Astrocyte of the cerebellum (primary cell): ENCODE results near the gene BFSP1.

Experiments
- DNase-seq: peaks from one replicate; pipeline ENCODE4 v3.0.0-alpha.2; 2011; ENCODE audit warnings: low read depth
- H3K4me3 ChIP-seq: 2 replicates; pipeline ENCODE4 v1.5.1; 2011; ENCODE audit warnings: mild to moderate bottlenecking, low read depth, low read length, moderate library complexity
- in situ Hi-C: cut with HindIII; loops from 2 replicates; pipeline ENCODE4 v1.10.0; 2017; ENCODE audit warnings: low sequenced_read_pairs
- TF ChIP-seq, protein P1 (sequence below): IDR thresholded peaks from 2 replicates; pipeline ENCODE4 v1.5.1; 2012; ENCODE audit warnings: low read length, low read depth, moderate library complexity, mild to moderate bottlenecking; ENCODE audit errors: missing control alignments

The BFSP1 gene

GRCh38 chr20:17525132-17525531 is 6.0 kb downstream of the BFSP1 start:
- TF ChIP-seq, protein P1, sequence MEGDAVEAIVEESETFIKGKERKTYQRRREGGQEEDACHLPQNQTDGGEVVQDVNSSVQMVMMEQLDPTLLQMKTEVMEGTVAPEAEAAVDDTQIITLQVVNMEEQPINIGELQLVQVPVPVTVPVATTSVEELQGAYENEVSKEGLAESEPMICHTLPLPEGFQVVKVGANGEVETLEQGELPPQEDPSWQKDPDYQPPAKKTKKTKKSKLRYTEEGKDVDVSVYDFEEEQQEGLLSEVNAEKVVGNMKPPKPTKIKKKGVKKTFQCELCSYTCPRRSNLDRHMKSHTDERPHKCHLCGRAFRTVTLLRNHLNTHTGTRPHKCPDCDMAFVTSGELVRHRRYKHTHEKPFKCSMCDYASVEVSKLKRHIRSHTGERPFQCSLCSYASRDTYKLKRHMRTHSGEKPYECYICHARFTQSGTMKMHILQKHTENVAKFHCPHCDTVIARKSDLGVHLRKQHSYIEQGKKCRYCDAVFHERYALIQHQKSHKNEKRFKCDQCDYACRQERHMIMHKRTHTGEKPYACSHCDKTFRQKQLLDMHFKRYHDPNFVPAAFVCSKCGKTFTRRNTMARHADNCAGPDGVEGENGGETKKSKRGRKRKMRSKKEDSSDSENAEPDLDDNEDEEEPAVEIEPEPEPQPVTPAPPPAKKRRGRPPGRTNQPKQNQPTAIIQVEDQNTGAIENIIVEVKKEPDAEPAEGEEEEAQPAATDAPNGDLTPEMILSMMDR: no peak
- in situ Hi-C loops: no loop called here
- DNase-seq: no peak
- no peak overlapping the region for H3K4me3 ChIP-seq

DNA sequence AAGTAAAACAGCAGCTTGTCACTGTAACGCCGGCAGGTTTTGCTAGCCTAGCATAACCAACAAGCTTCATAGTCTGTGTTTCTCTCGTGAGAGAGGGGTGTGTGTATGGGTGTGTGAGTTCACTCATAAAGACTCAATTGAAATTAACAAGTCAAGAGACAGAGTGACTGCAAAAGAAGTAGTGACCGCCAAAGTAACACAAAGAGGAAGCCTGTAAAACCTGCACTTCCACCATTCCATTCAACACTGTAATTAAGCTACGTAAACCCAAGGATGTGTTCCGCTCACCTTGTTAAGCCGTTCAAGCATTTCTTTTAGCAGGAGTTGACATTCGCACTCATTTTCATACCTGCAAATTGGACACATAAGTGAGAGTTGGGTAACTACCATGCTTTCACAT is 6.6 kb downstream of the BFSP1 start:
- TF ChIP-seq, protein P1: no peak
- no peak overlapping the region for H3K4me3 ChIP-seq
- DNase-seq: no peak
- in situ Hi-C loops: no loop called here

DNA sequence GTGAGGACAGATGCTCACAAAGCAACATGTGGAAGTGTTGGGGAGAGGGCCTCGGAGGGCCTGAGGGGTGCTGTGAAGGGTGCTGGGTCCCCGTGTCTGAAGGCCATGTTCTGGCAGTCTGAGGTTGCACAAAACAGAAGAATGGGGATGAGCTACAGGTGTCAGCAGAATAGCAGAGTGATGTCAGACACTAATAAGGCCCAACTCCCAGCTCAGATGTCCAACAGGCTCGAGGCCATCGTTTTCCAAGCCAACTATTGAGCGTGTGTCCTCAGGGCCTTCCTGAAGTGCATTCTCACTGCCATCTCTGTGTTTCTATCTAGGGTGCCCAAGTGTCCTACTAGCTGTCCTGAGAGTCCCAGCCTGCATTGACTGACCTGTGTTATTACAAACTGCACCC is 7.9 kb downstream of the BFSP1 start:
- no peak overlapping the region for H3K4me3 ChIP-seq
- in situ Hi-C loops: no loop called here
- TF ChIP-seq, protein P1: no peak
- no peak for DNase-seq

DNA sequence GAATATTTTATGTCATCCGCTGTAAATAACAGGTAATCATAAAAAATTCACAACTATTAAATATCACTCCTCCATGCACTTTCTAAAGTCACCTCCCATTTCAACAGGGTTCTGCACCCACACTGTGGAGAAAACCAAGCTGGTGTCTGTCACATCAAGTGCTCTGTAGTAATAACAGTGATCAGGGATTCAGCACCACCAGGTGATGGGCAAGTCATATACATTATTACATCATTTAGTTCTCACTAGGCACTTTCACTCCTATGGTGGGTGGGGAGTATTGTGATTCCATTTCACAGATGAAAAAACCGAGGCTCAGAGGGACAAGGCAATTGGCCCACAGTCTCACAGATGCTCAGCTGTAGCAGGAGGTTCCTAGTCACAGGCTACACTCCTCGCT is 8.7 kb downstream of the BFSP1 start:
- in situ Hi-C loops: no loop called here
- TF ChIP-seq, protein P1: no peak
- no peak overlapping the region for H3K4me3 ChIP-seq
- no peak for DNase-seq

DNA sequence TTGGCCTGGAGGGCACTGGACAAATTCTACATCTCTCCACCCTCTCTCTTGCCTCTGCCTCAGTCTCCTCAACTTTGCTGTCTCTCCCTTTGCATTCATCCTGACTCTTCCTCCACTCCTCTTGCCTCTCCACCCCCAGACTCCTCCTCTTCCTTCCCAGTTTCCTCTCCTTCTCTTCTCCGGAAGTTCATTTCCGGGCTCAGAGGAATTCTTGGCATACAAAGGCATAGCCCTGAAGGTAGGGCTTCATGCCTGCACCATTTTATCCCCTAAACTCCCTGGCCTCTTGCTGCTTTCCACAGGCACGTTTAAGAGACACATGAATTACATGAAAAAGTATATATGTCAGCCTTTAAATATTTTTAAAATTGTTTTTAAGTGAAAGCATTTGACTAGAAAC is 10.6 kb downstream of the BFSP1 start:
- in situ Hi-C loops: no loop called here
- DNase-seq: no peak
- no peak overlapping the region for H3K4me3 ChIP-seq
- TF ChIP-seq, protein P1: no peak

DNA sequence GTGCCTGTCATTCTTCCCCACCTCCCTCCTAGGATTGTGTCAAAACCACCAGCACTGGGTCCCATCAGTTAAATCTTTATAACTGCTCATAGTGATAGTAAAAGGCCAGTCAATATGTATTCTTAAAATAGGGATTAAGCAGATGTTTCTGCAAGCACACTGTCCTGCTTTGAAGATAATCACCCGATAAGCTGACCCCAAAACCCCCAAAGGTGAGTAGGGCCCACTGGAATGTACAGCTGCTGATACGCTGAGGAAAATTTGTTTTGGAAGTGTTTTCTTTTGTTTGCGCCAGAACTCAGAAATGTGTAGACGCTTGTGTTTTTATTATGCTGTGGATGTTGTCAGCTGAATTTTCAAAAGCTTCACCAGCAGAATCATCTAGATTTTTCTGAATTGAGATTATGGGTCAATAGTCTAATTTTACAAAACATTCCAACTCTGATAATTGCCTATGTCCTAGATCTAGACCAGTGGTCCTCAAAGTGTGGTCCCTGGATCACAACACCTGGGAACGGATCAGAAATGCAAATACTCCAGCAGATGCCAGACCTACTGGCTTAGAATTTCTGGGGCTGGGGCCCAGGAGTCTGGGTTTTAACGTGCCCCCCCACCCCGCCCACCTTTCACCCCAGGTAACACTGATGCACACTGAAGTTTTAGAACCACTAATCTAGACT is 11.4 kb downstream of the BFSP1 start:
- TF ChIP-seq, protein P1: no peak
- in situ Hi-C loops: no loop called here
- H3K4me3 ChIP-seq: no peak overlapping the region

More for the DNA sequence above, 11.4 kb downstream of the BFSP1 start:
- no peak for DNase-seq
